ENCODE results near the gene ERG. TPM values are rescaled to one million over a fixed set of nuclear protein-coding genes. Genes with fewer than 3 reads are reported as not detected.

Gene ERG
- total and polyA plus RNA-seq, 2 of the 8 experiments (the other 6 are each of a cell fraction or from before 2014, with no cell fraction given): 1.0 to 3.0 TPM

DNA sequence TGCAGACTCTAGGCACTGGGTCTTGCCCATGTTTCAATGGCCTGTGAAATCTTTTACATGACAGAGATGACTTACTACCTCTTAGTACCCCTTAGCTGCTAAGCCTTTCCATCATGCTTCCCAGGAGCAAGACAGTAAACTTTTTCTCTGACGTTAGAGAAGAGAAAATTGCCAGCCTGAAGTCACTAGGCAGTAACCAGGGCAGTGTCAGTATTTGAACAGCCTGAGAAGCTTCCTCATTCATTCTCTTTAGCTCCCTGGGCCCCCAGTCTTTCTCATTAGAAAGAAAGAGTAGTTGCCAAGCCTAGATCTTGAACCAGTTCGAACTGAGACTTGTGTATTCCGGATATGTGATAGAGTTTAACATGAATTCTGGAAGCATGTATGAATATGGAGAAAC, 99.2 kb downstream of the ERG start (continued):
- TF ChIP-seq SRF (IDR thresholded peaks at IDR 0.05; ENCODE audit: low read depth, low read length) (no peak), EP300 (IDR thresholded peaks at IDR 0.05; ENCODE audit: borderline replicate concordance in 1 of 2, low read depth in 2 of 2, low read length in 2 of 2) (no peak), SP4 (IDR thresholded peaks at IDR 0.05; ENCODE audit: low read length) (no peak), NANOG (IDR thresholded peaks at IDR 0.05; ENCODE audit: insufficient read depth, low read depth, low read length, poor library complexity, severe bottlenecking) (no peak)
- TF ChIP-seq, protein P1, sequence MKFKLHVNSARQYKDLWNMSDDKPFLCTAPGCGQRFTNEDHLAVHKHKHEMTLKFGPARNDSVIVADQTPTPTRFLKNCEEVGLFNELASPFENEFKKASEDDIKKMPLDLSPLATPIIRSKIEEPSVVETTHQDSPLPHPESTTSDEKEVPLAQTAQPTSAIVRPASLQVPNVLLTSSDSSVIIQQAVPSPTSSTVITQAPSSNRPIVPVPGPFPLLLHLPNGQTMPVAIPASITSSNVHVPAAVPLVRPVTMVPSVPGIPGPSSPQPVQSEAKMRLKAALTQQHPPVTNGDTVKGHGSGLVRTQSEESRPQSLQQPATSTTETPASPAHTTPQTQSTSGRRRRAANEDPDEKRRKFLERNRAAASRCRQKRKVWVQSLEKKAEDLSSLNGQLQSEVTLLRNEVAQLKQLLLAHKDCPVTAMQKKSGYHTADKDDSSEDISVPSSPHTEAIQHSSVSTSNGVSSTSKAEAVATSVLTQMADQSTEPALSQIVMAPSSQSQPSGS (IDR thresholded peaks at IDR 0.05; ENCODE audit: low read length): no peak

Data from H1 (cell line).